Measurements from ENCODE around the gene ALK. TPM values are rescaled to one million over a fixed set of nuclear protein-coding genes. Genes with fewer than 3 reads are reported as not detected.

ALK gene
- total RNA-seq, 4 donors from 2014 or later: 0.08 to 0.40 (median 0.28) TPM

GRCh38 chr2:29522951-29523669, 398.3 kb downstream of the ALK start:
- Histone ChIP-seq H3K4me1 (peaks cover 21 to 23% of the 10 kb centered on the region in 2 donors), H3K9me3 (no peaks in the 10 kb centered on the region), H3K36me3 (no peaks in the 10 kb centered on the region), H3K27ac (no peak overlapping the region), H3K27me3 (no peaks in the 10 kb centered on the region), H3K4me3 (replicated peaks in 1 of 3) (no peak overlapping the region)
- no peak for DNase-seq
- WGBS, 2 donors: 70 to 78% methylated on average over 5 of the region's 5 CpGs
- intact Hi-C loops (cut with DNase I): no loop called here
- no peak for TF ChIP-seq CTCF (IDR thresholded peaks at IDR 0.05)
- TF ChIP-seq POLR2A (IDR thresholded peaks at IDR 0.05): no peak

- intact Hi-C loops (cut with DNase I): no loop called here
- Histone ChIP-seq H3K27me3 (no peaks in the 10 kb centered on the region), H3K4me3 (replicated peaks in 1 of 3) (no peak overlapping the region), H3K9me3 (no peaks in the 10 kb centered on the region), H3K36me3 (no peaks in the 10 kb centered on the region), H3K27ac (peak overlapping the region in 1 of 3 donors; percentile 43), H3K4me1 (peaks cover 14 to 15% of the 10 kb centered on the region in 2 donors)
- TF ChIP-seq POLR2A (IDR thresholded peaks at IDR 0.05) (no peak), CTCF (IDR thresholded peaks at IDR 0.05) (no peak)
- no peak for DNase-seq
- WGBS, 2 donors: 86% methylated on average over 5 of the region's 5 CpGs
These were observed 401.4 kb downstream of the ALK start for GRCh38 chr2:29520001-29520400.

GRCh38 chr2:29519338-29519925, 402.0 kb downstream of the ALK start:
- H3K27me3 ChIP-seq: no peaks in the 10 kb centered on the region
- intact Hi-C loops (cut with DNase I): no loop called here
- H3K36me3 ChIP-seq: no peaks in the 10 kb centered on the region
- 78 to 80% methylated on average over 3 of the region's 3 CpGs for WGBS, 2 donors
- no peaks in the 10 kb centered on the region for H3K9me3 ChIP-seq
- DNase-seq: peak; percentile 54 to 55
- no peak overlapping the region for H3K4me3 ChIP-seq (replicated peaks in 1 of 3)
- H3K4me1 ChIP-seq: peaks cover 14 to 15% of the 10 kb centered on the region in 2 donors
- H3K27ac ChIP-seq: peak overlapping the region; percentile 9 to 43 (median 17)
- TF ChIP-seq POLR2A (IDR thresholded peaks at IDR 0.05) (no peak), CTCF (IDR thresholded peaks at IDR 0.05) (no peak)

GRCh38 chr2:29518646-29519337, 402.6 kb downstream of the ALK start:
- Histone ChIP-seq H3K27me3 (no peaks in the 10 kb centered on the region), H3K27ac (peak overlapping the region; percentile 9 to 22 (median 17)), H3K9me3 (no peaks in the 10 kb centered on the region), H3K4me3 (replicated peaks in 1 of 3) (no peak overlapping the region), H3K4me1 (peaks cover 14 to 15% of the 10 kb centered on the region in 2 donors), H3K36me3 (no peaks in the 10 kb centered on the region)
- TF ChIP-seq POLR2A (IDR thresholded peaks at IDR 0.05): no peak
- TF ChIP-seq CTCF (IDR thresholded peaks at IDR 0.05): no peak
- WGBS, 2 donors: 48 to 62% methylated on average over 1 of the region's 1 CpG
- intact Hi-C loops (cut with DNase I): no loop called here
- DNase-seq: no peak

- H3K4me1 ChIP-seq: peaks cover 14 to 15% of the 10 kb centered on the region in 2 donors
- DNase-seq: no peak
- intact Hi-C loops (cut with DNase I): no loop called here
- no peak for TF ChIP-seq CTCF (IDR thresholded peaks at IDR 0.05)
- TF ChIP-seq POLR2A (IDR thresholded peaks at IDR 0.05): no peak
- H3K36me3 ChIP-seq: no peaks in the 10 kb centered on the region
- H3K9me3 ChIP-seq: no peaks in the 10 kb centered on the region
- H3K27ac ChIP-seq: no peak overlapping the region
- no peaks in the 10 kb centered on the region for H3K27me3 ChIP-seq
- H3K4me3 ChIP-seq (replicated peaks in 1 of 3): no peak overlapping the region
- WGBS, 2 donors: 86 to 92% methylated on average over 2 of the region's 2 CpGs
These were observed 403.4 kb downstream of the ALK start for GRCh38 chr2:29518010-29518409.

All from thyroid gland (tissue), 4 donors.